K562 (cell line): ENCODE data around the gene PFKFB2.

ENCODE experiments used
- CBFB ChIP-seq: sonication (generic); formaldehyde crosslinking; IDR thresholded peaks from 2 replicates; pipeline ENCODE4 v1.4.0; 2020; ENCODE audit warnings: mild to moderate bottlenecking, missing genetic modification reagents
- DDX20 ChIP-seq: fragments of 450-650 bp; IDR thresholded peaks from 2 replicates; pipeline ENCODE4 v1.6.1; 2016; ENCODE audit warnings: missing genetic modification characterization, low read depth, mild to moderate bottlenecking, missing compliant biosample characterization, moderate library complexity
- E2F8 ChIP-seq: fragments of 450-650 bp; IDR thresholded peaks from 2 replicates; pipeline ENCODE4 v1.7.1; 2018; ENCODE audit warnings: mild to moderate bottlenecking, low read depth; ENCODE audit not compliant: partially characterized antibody
- FOXK2 ChIP-seq, 2 experiments: fragments of 450-650 bp; IDR thresholded peaks in 1 of 2; conservative IDR thresholded peaks in 1 of 2; 2 replicates each; pipeline ENCODE4 v1.6.1; 2016; ENCODE audit warnings: low read depth in 2 of 2, mild to moderate bottlenecking in 1 of 2
- HINFP ChIP-seq: fragments of 450-650 bp; conservative IDR thresholded peaks from 2 replicates; pipeline ENCODE4 v1.6.1; 2016; ENCODE audit warnings: missing genetic modification characterization, low read depth, mild to moderate bottlenecking, control low read depth, missing compliant biosample characterization
- MYNN ChIP-seq, 2 experiments: sonication (generic); formaldehyde crosslinking in 1 of 2; IDR thresholded peaks; 2 replicates each; pipeline versions ENCODE4 v1.5.0 to v1.6.1; 2016 to 2020; ENCODE audit warnings: antibody characterized with exemption in 1 of 2, missing genetic modification reagents in 1 of 2
- TFAP4 ChIP-seq: sonication (generic); formaldehyde crosslinking; IDR thresholded peaks from 2 replicates; pipeline ENCODE4 v1.8.0; 2022; ENCODE audit warnings: missing genetic modification reagents, mild to moderate bottlenecking, moderate library complexity, borderline replicate concordance
- USF2 ChIP-seq: sonication (generic); formaldehyde crosslinking; IDR thresholded peaks from 2 replicates; pipeline ENCODE4 v1.5.0; 2020; ENCODE audit warnings: missing genetic modification reagents
- ZFP36 ChIP-seq: fragments of 150-350 bp; IDR thresholded peaks from 2 replicates; pipeline ENCODE4 v1.6.1; 2018; ENCODE audit warnings: low read length, low read depth; ENCODE audit not compliant: partially characterized antibody

- TF ChIP-seq TFAP4 (CRISPR knock-in tag) (no peak), USF2 (no peak), DDX20 (tag) (no peak), E2F8 (no peak), ZFP36 (no peak), FOXK2 (conservative IDR thresholded peaks at IDR 0.05 in 1 of 2, IDR thresholded peaks at IDR 0.05 in 1 of 2; ENCODE audit: low read depth in 2 of 2) (no peak), HINFP (tag) (no peak), CBFB (CRISPR knock-in tag) (no peak), MYNN (IDR thresholded peaks at IDR 0.05) (no peak), MYNN (CRISPR knock-in tag; IDR thresholded peaks at IDR 0.05) (no peak)
These were observed 62.2 kb downstream of the PFKFB2 start for GRCh38 chr1:207115269-207115668.
